ENCODE data around the gene KAZN.

Gene KAZN

GRCh38 chr1:14656384-14656937 is 58.0 kb downstream of the KAZN start:
- no peak overlapping the region for H2AK5ac ChIP-seq (ENCODE audit: low read length)
- no peaks in the 10 kb centered on the region for H3K79me1 ChIP-seq (ENCODE audit: low read length)
- peaks cover 0 to 4% of the 10 kb centered on the region in 2 experiments for H3K4me1 ChIP-seq (ENCODE audit: control insufficient read depth in 1 of 2, insufficient read depth in 2 of 2, low read length in 2 of 2)
- DNase-seq, result no peak
- no peak overlapping the region for H3K18ac ChIP-seq (ENCODE audit: low read length)
- no peak overlapping the region for H3K27ac ChIP-seq (ENCODE audit: low read depth, low read length)
- H4K8ac ChIP-seq (ENCODE audit: low read depth, low read length), result no peak overlapping the region
- no peak overlapping the region for H2BK5ac ChIP-seq (ENCODE audit: low read depth, low read length, poor library complexity)
- H3K4me3 ChIP-seq (ENCODE audit: low read depth, low read length), result no peak overlapping the region
- no peak overlapping the region for H3K23ac ChIP-seq (ENCODE audit: low read length)
- WGBS (ENCODE audit: extremely low coverage, insufficient coverage, insufficient read length), result no CpG with 5 or more reads among the region's 13 CpGs
- no peak overlapping the region for H3K9ac ChIP-seq (ENCODE audit: low read length)
- H3K14ac ChIP-seq (ENCODE audit: low read length), result no peak overlapping the region
- H4K12ac ChIP-seq (ENCODE audit: low read depth, low read length), result no peak overlapping the region
- H3K36me3 ChIP-seq (ENCODE audit: control insufficient read depth in 1 of 2, insufficient read depth in 2 of 2, low read length in 2 of 2), result no peaks in the 10 kb centered on the region
- no peak overlapping the region for H3K4ac ChIP-seq (ENCODE audit: low read depth, low read length)
- H3K9me3 ChIP-seq (ENCODE audit: insufficient read depth, low read depth, low read length), result no peaks in the 10 kb centered on the region
- no peak overlapping the region for H4K91ac ChIP-seq (ENCODE audit: low read depth, low read length)
- H3K4me2 ChIP-seq (ENCODE audit: low read length), result no peak overlapping the region
- H2BK120ac ChIP-seq (ENCODE audit: insufficient read depth, low read length, poor library complexity), result no peak overlapping the region
- H2AFZ ChIP-seq (ENCODE audit: insufficient read depth, low read length, poor library complexity), result no peak overlapping the region
- H3K79me2 ChIP-seq (ENCODE audit: control insufficient read depth, insufficient read depth, low read length, poor library complexity), result peaks cover 3% of the 10 kb centered on the region
- H2BK12ac ChIP-seq (ENCODE audit: low read length), result no peak overlapping the region
- H3K27me3 ChIP-seq (ENCODE audit: insufficient read depth, low read length), result no peaks in the 10 kb centered on the region

GRCh38 chr1:14658642-14659041 is 60.2 kb downstream of the KAZN start:
- no peak overlapping the region for H3K14ac ChIP-seq (ENCODE audit: low read length)
- H4K12ac ChIP-seq (ENCODE audit: low read depth, low read length), result no peak overlapping the region
- no peaks in the 10 kb centered on the region for H3K9me3 ChIP-seq (ENCODE audit: insufficient read depth, low read depth, low read length)
- H4K8ac ChIP-seq (ENCODE audit: low read depth, low read length), result no peak overlapping the region
- no peak overlapping the region for H3K4me2 ChIP-seq (ENCODE audit: low read length)
- H3K36me3 ChIP-seq (ENCODE audit: control insufficient read depth in 1 of 2, insufficient read depth in 2 of 2, low read length in 2 of 2), result no peaks in the 10 kb centered on the region
- no peak overlapping the region for H3K4ac ChIP-seq (ENCODE audit: low read depth, low read length)
- peaks cover 0 to 4% of the 10 kb centered on the region in 2 experiments for H3K4me1 ChIP-seq (ENCODE audit: control insufficient read depth in 1 of 2, insufficient read depth in 2 of 2, low read length in 2 of 2)
- H3K9ac ChIP-seq (ENCODE audit: low read length), result no peak overlapping the region
- no peak overlapping the region for H3K4me3 ChIP-seq (ENCODE audit: low read depth, low read length)
- H2BK12ac ChIP-seq (ENCODE audit: low read length), result no peak overlapping the region
- no peaks in the 10 kb centered on the region for H3K27me3 ChIP-seq (ENCODE audit: insufficient read depth, low read length)
- H3K27ac ChIP-seq (ENCODE audit: low read depth, low read length), result no peak overlapping the region
- H2BK120ac ChIP-seq (ENCODE audit: insufficient read depth, low read length, poor library complexity), result no peak overlapping the region
- peaks cover 3% of the 10 kb centered on the region for H3K79me2 ChIP-seq (ENCODE audit: control insufficient read depth, insufficient read depth, low read length, poor library complexity)
- H2BK5ac ChIP-seq (ENCODE audit: low read depth, low read length, poor library complexity), result no peak overlapping the region
- no peak overlapping the region for H2AFZ ChIP-seq (ENCODE audit: insufficient read depth, low read length, poor library complexity)
- H4K91ac ChIP-seq (ENCODE audit: low read depth, low read length), result no peak overlapping the region
- H3K18ac ChIP-seq (ENCODE audit: low read length), result no peak overlapping the region
- H3K79me1 ChIP-seq (ENCODE audit: low read length), result no peaks in the 10 kb centered on the region
- no CpG with 5 or more reads among the region's 6 CpGs for WGBS (ENCODE audit: extremely low coverage, insufficient coverage, insufficient read length)
- no peak for DNase-seq
- no peak overlapping the region for H2AK5ac ChIP-seq (ENCODE audit: low read length)
- H3K23ac ChIP-seq (ENCODE audit: low read length), result no peak overlapping the region

GRCh38 chr1:14659913-14660312 is 61.4 kb downstream of the KAZN start:
- Histone ChIP-seq H3K23ac (ENCODE audit: low read length) (no peak overlapping the region), H3K4me3 (ENCODE audit: low read depth, low read length) (no peak overlapping the region), H3K36me3 (ENCODE audit: control insufficient read depth in 1 of 2, insufficient read depth in 2 of 2, low read length in 2 of 2) (no peaks in the 10 kb centered on the region), H3K18ac (ENCODE audit: low read length) (no peak overlapping the region), H2BK120ac (ENCODE audit: insufficient read depth, low read length, poor library complexity) (no peak overlapping the region), H3K9ac (ENCODE audit: low read length) (no peak overlapping the region), H2AK5ac (ENCODE audit: low read length) (no peak overlapping the region), H3K4ac (ENCODE audit: low read depth, low read length) (no peak overlapping the region), H3K9me3 (ENCODE audit: insufficient read depth, low read depth, low read length) (no peaks in the 10 kb centered on the region), H3K4me2 (ENCODE audit: low read length) (no peak overlapping the region), H4K91ac (ENCODE audit: low read depth, low read length) (no peak overlapping the region), H3K4me1 (ENCODE audit: control insufficient read depth in 1 of 2, insufficient read depth in 2 of 2, low read length in 2 of 2) (peaks cover 0 to 1% of the 10 kb centered on the region in 2 experiments), H3K14ac (ENCODE audit: low read length) (no peak overlapping the region), H4K8ac (ENCODE audit: low read depth, low read length) (no peak overlapping the region), H3K27me3 (ENCODE audit: insufficient read depth, low read length) (no peaks in the 10 kb centered on the region), H2AFZ (ENCODE audit: insufficient read depth, low read length, poor library complexity) (no peak overlapping the region), H2BK5ac (ENCODE audit: low read depth, low read length, poor library complexity) (no peak overlapping the region), H4K12ac (ENCODE audit: low read depth, low read length) (no peak overlapping the region), H2BK12ac (ENCODE audit: low read length) (no peak overlapping the region), H3K79me1 (ENCODE audit: low read length) (no peaks in the 10 kb centered on the region), H3K79me2 (ENCODE audit: control insufficient read depth, insufficient read depth, low read length, poor library complexity) (no peaks in the 10 kb centered on the region), H3K27ac (ENCODE audit: low read depth, low read length) (no peak overlapping the region)
- no CpG with 5 or more reads among the region's 11 CpGs for WGBS (ENCODE audit: extremely low coverage, insufficient coverage, insufficient read length)
- DNase-seq, result no peak

- H3K9me3 ChIP-seq (ENCODE audit: insufficient read depth, low read depth, low read length), result no peaks in the 10 kb centered on the region
- H3K27ac ChIP-seq (ENCODE audit: low read depth, low read length), result no peak overlapping the region
- H3K4me3 ChIP-seq (ENCODE audit: low read depth, low read length), result no peak overlapping the region
- no peak for DNase-seq
- WGBS (ENCODE audit: extremely low coverage, insufficient coverage, insufficient read length), result no CpG with 5 or more reads among the region's 8 CpGs
- H3K4me1 ChIP-seq (ENCODE audit: control insufficient read depth in 1 of 2, insufficient read depth in 2 of 2, low read length in 2 of 2), result no peaks in the 10 kb centered on the region
- H3K36me3 ChIP-seq (ENCODE audit: control insufficient read depth in 1 of 2, insufficient read depth in 2 of 2, low read length in 2 of 2), result no peaks in the 10 kb centered on the region
- no peak overlapping the region for H2BK5ac ChIP-seq (ENCODE audit: low read depth, low read length, poor library complexity)
- no peak overlapping the region for H3K4me2 ChIP-seq (ENCODE audit: low read length)
- H2BK12ac ChIP-seq (ENCODE audit: low read length), result no peak overlapping the region
- H3K79me1 ChIP-seq (ENCODE audit: low read length), result no peaks in the 10 kb centered on the region
- H3K18ac ChIP-seq (ENCODE audit: low read length), result peak overlapping the region; percentile 46
- no peak overlapping the region for H3K9ac ChIP-seq (ENCODE audit: low read length)
- H2AFZ ChIP-seq (ENCODE audit: insufficient read depth, low read length, poor library complexity), result no peak overlapping the region
- H3K4ac ChIP-seq (ENCODE audit: low read depth, low read length), result no peak overlapping the region
- H3K23ac ChIP-seq (ENCODE audit: low read length), result no peak overlapping the region
- H2BK120ac ChIP-seq (ENCODE audit: insufficient read depth, low read length, poor library complexity), result no peak overlapping the region
- H4K91ac ChIP-seq (ENCODE audit: low read depth, low read length), result no peak overlapping the region
- H4K8ac ChIP-seq (ENCODE audit: low read depth, low read length), result no peak overlapping the region
- no peaks in the 10 kb centered on the region for H3K27me3 ChIP-seq (ENCODE audit: insufficient read depth, low read length)
- no peak overlapping the region for H3K14ac ChIP-seq (ENCODE audit: low read length)
- H4K12ac ChIP-seq (ENCODE audit: low read depth, low read length), result no peak overlapping the region
- no peaks in the 10 kb centered on the region for H3K79me2 ChIP-seq (ENCODE audit: control insufficient read depth, insufficient read depth, low read length, poor library complexity)
- no peak overlapping the region for H2AK5ac ChIP-seq (ENCODE audit: low read length)
Measured at GRCh38 chr1:14660801-14661200, 62.3 kb downstream of the KAZN start.
